Adrenal gland (tissue), 5 donors: ENCODE data around the gene ELAVL2.

Experiments used
- POLR2A ChIP-seq, 2 donors: fragments of 450-650 bp; IDR thresholded peaks; one replicate each; pipeline ENCODE4 v1.6.1; 2017; ENCODE audit warnings: antibody characterized with exemption in 2 of 2, mild to moderate bottlenecking in 2 of 2, moderate library complexity in 1 of 2
- TF ChIP-seq, protein P1 (sequence below), 6 experiments: fragments of 450-650 bp in 4 of 6; fragments of 200-600 bp in 2 of 6; sonication (generic) in 1 of 6; IDR thresholded peaks; 1 replicate in 5 of 6; 2 replicates in 1 of 6; pipeline versions ENCODE4 v1.5.1 to v1.8.0; 2016 to 2021; ENCODE audit warnings: antibody characterized with exemption in 6 of 6, mild to moderate bottlenecking in 2 of 6, moderate library complexity in 1 of 6
- donor health status: DM: no; HTN: no; CAD: no.

DNA sequence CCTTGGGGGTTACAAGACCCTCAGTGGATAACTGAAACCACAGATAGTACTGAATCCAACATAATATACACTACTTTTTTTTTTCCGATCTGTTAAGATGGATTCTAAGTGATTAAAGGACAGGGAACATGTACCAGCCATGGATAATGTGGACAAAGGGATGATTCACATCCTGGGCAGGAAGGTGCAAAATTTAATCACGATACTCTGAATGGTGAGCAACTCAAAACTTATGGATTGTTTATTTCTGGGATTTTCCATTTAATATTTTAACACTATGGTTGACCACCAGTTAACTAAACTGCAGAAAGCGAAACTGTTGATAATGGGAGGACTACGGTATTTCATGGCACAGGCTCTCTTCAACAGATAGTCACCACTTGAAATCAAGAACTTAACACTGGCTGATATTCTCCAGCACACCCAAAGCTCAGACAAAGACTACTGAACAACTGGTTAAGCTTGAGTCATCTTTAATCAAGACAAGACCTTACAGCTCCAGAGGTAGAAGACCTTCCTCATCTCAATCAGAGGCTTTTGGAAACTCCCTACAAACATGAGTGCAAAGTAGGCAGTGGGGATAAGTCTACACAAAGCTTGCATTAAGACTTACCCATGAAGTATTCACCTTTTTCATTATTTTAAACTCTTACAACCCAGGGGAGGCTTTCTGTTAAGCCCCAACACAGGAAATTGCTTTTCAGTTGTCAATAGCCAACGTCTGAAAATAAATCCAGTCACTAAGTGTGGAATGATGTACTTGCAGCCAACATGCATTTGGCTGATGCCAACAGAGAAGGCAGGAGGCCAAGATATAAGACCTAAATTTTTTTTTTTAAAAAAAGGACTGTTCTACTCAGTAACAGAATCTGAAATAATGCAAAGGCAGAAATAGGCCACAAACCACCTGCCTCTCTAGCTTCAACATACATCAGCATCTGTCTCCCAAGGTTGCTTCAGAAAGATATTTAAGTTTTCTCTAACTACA lies 78.7 kb downstream of the ELAVL2 start:
- TF ChIP-seq, protein P1, sequence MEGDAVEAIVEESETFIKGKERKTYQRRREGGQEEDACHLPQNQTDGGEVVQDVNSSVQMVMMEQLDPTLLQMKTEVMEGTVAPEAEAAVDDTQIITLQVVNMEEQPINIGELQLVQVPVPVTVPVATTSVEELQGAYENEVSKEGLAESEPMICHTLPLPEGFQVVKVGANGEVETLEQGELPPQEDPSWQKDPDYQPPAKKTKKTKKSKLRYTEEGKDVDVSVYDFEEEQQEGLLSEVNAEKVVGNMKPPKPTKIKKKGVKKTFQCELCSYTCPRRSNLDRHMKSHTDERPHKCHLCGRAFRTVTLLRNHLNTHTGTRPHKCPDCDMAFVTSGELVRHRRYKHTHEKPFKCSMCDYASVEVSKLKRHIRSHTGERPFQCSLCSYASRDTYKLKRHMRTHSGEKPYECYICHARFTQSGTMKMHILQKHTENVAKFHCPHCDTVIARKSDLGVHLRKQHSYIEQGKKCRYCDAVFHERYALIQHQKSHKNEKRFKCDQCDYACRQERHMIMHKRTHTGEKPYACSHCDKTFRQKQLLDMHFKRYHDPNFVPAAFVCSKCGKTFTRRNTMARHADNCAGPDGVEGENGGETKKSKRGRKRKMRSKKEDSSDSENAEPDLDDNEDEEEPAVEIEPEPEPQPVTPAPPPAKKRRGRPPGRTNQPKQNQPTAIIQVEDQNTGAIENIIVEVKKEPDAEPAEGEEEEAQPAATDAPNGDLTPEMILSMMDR (IDR thresholded peaks at IDR 0.05), result no peak
- TF ChIP-seq POLR2A (IDR thresholded peaks at IDR 0.05), result no peak
